ENCODE results near the gene TFF3.

Gene TFF3

GRCh38 chr21:42262831-42263231 is 52.4 kb downstream of the TFF3 start:
- DNase-seq: no peak

GRCh38 chr21:42261829-42262200 is 53.4 kb downstream of the TFF3 start:
- DNase-seq: no peak
